Right cardiac atrium (tissue), 5 donors: ENCODE measurements around the gene SPATA1. TPM values are rescaled to one million over a fixed set of nuclear protein-coding genes. Genes with fewer than 3 reads are reported as not detected.

Experiments
- ATAC-seq, 2 donors: fragments of 200-7000 bp; cut with Tn5 transposase; one replicate each; pipeline versions ENCODE4 v1.8.0 to v1.9.1; 2020; ENCODE audit warnings: moderate library complexity in 2 of 2, mild to moderate bottlenecking in 1 of 2
- DNase-seq, 3 donors: peaks; one replicate each; pipeline ENCODE4 v3.0.0-alpha.2; 2020
- H3K27ac ChIP-seq: one replicate; pipeline ENCODE4 v1.5.1; 2013; ENCODE audit warnings: mild to moderate bottlenecking, low read length, control low read depth, moderate library complexity
- H3K27me3 ChIP-seq: one replicate; pipeline ENCODE4 v1.6.1; 2013; ENCODE audit not compliant: control insufficient read depth, insufficient read depth
- H3K4me1 ChIP-seq: one replicate; pipeline ENCODE4 v1.6.1; 2013; ENCODE audit warnings: low read length; ENCODE audit not compliant: control insufficient read depth, insufficient read depth
- H3K4me3 ChIP-seq: one replicate; pipeline ENCODE4 v1.5.1; 2013; ENCODE audit warnings: low read length, control low read depth
- H3K9me3 ChIP-seq: one replicate; pipeline ENCODE4 v1.6.1; 2013; ENCODE audit warnings: low read length; ENCODE audit not compliant: control insufficient read depth
- WGBS: extraction: QIAGEN DNeasy Blood & Tissue Kit; methylation state at CpG from one replicate; pipeline ENCODE4 v1.1.7; 2013; 5-methylcytosine and 5-hydroxymethylcytosine counted together
- intact Hi-C, 4 donors: fragments of 100-400 bp; cut with DNase I; formaldehyde crosslinking; loops; one replicate each; pipeline versions ENCODE4 v1.11.0 to v1.14.0; 2022 to 2023
- polyA plus RNA-seq: library from polyadenylated mRNA; stranded (reverse); fragments of 200-250 nt; gene quantifications from one replicate; pipeline ENCODE4 v1.2.3, GENCODE V29; 2013
- total RNA-seq, 4 donors: library from RNA; stranded (reverse); fragmentation: NEBNext Ultra II Directional; extraction: Animal tissue kit (Norgen Biotek cat#: 25700); gene quantifications; one replicate each; pipeline ENCODE4 v1.2.1, GENCODE V29; 2021
- donor health status: healthy with polysubstance abuse.
- donor health status: DM: no; HTN: yes; CAD: no.
- donor health status: DM: no; HTN: no; CAD: no.
- donor health status: DM: no; HTN: yes; CAD: no; lungs with severe emphysema.
- donor health status: DM: yes; HTN: yes; CAD: no.

SPATA1 gene
- total and polyA plus RNA-seq, 5 donors = 0.57 to 2.5 (median 1.4) TPM

DNA sequence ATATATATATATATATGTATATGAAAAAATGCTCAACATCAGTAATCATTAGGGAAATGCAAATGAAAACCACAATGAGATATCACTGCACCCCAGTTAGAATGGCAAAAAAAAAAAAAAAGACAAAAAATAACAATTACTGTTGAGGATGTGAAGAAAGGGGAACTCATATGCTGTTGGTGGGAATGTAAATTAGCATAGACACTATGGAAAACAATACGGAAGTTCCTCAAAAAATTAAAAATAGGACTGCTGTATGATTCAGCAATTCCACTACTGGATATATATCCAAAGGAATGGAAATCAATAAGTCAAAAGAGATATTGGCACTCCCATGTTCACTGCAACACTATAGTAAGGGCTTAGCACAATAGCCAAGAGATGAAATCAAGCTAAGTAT, 109.6 kb downstream of the SPATA1 start:
- intact Hi-C loops = no loop called here
- H3K27me3 ChIP-seq = no peaks in the 10 kb centered on the region
- 86% methylated on average over 1 of the region's 1 CpG for WGBS
- H3K9me3 ChIP-seq = no peaks in the 10 kb centered on the region
- ATAC-seq (no peak), DNase-seq (no peak)
- no peak overlapping the region for H3K4me3 ChIP-seq
- H3K27ac ChIP-seq = no peak overlapping the region
- H3K4me1 ChIP-seq = peaks cover 3% of the 10 kb centered on the region

Other genes starting within 250 kb of the SPATA1 start
- gene SAMD13, start 204.7 kb upstream of the SPATA1 start, total RNA-seq = 1 to 10 TPM in 3 of 4 donors, under 1 TPM in 1; 0.92 to 2.9 (median 1.7) TPM
- 1.2 TPM for gene SAMD13, start 204.7 kb upstream of the SPATA1 start, polyA plus RNA-seq
- gene DNASE2B, start 107.9 kb upstream of the SPATA1 start, total RNA-seq = not detected
- not detected for gene DNASE2B, start 107.9 kb upstream of the SPATA1 start, polyA plus RNA-seq
- gene RPF1, start 27.1 kb upstream of the SPATA1 start, total RNA-seq = 10 to 100 TPM; 30.0 to 34.9 (median 31.3) TPM
- gene RPF1, start 27.1 kb upstream of the SPATA1 start, polyA plus RNA-seq = 37.3 TPM
- gene GNG5, start 195 bp downstream of the SPATA1 start, total RNA-seq = 100 to 1,000 TPM; 149 to 162 (median 155) TPM
- gene GNG5, start 195 bp downstream of the SPATA1 start, polyA plus RNA-seq = 341 TPM
- 10 to 100 TPM in 3 of 4 donors, 1 to 10 TPM in 1; 8.4 to 13.3 (median 10.9) TPM for gene CTBS, start 68.1 kb downstream of the SPATA1 start, total RNA-seq
- 5.0 TPM for gene CTBS, start 68.1 kb downstream of the SPATA1 start, polyA plus RNA-seq
- gene SSX2IP, start 184.1 kb downstream of the SPATA1 start, total RNA-seq = 10 to 100 TPM; 18.4 to 28.6 (median 22.8) TPM
- 7.7 TPM for gene SSX2IP, start 184.1 kb downstream of the SPATA1 start, polyA plus RNA-seq